ENCODE measurements around the gene TRIM46. TPM values are rescaled to one million over a fixed set of nuclear protein-coding genes. Genes with fewer than 3 reads are reported as not detected.

Gene TRIM46
- total RNA-seq, 1 experiment from 2014 or later, result 3.8 TPM

DNA sequence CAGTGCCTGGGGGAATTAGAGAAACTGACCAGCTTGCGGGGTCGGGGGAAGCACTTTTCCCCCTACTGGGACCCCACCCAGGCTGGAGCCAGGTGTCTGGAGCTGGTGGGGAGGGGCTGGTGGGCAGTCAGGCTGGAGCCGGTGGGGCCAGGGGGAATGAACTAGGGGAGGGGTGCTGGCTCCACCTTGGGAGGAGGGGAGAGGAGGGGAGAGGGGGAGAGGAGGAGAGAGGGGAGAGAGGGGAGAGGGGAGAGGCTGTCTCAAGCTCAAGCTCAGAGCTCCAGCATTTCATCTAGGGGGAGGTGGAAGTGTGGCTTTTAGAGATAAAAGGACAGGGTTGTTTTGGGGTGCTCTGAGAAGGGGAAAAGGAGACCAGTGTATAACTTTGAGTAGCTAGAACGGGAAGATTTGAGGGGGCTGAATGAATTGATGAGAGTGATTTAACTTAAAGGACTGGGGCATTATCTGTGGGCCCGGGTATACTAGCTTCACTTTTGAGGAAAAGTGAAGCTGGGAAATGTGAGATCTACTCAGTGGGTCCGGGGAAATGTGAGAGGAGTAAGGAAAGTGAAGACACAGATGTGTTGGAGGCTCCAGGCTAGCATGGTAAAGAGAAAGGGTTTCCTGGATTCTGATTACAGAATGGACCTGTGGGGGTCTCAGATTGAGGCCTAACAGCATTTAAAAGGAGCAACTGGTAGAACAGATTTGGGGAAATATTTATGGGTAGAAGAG, 43.2 kb upstream of the TRIM46 start:
- no peak for DNase-seq (ENCODE audit: low read depth, low spot score)
- no peak for ATAC-seq
- intact Hi-C loops (cut with micrococcal nuclease; ENCODE audit: unreplicated experiment), result no loop called here
- Histone ChIP-seq H3K9me3 (ENCODE audit: control insufficient read depth, insufficient read depth, low read depth, low read length) (no peaks in the 10 kb centered on the region), H3K27ac (ENCODE audit: low read length) (peak overlapping the region; percentile 92), H3K27me3 (ENCODE audit: control insufficient read depth, insufficient read depth, low read length) (no peaks in the 10 kb centered on the region), H3K36me3 (ENCODE audit: control insufficient read depth, insufficient read depth, low read length) (peaks cover 3% of the 10 kb centered on the region; the same call in 1 of the 2 replicates), H3K4me3 (ENCODE audit: low read depth in 2 of 2, low read length in 2 of 2) (peak overlapping the region; percentile 64 to 65), H3K4me1 (ENCODE audit: control insufficient read depth, insufficient read depth, low read length) (peaks cover 57% of the 10 kb centered on the region)
- TSS peak; percentile 65 for BruUV-seq (replicated peaks)
- ChIA-PET CTCF (no interaction called here), POLR2A (interaction anchor here (0.8 kb wide), 1 partner anchor 62 kb away, joined by 5 read pairs; no protein-coding TSS in a partner anchor)
- TF ChIP-seq POLR2AphosphoS5 (IDR thresholded peaks at IDR 0.05; ENCODE audit: low read depth, low read length) (no peak), TCF7L2 (IDR thresholded peaks at IDR 0.05; ENCODE audit: low read depth, low read length) (no peak), SIN3A (IDR thresholded peaks at IDR 0.05; ENCODE audit: borderline replicate concordance, insufficient read depth, low read depth, low read length) (no peak)
- TF ChIP-seq, protein P1, sequence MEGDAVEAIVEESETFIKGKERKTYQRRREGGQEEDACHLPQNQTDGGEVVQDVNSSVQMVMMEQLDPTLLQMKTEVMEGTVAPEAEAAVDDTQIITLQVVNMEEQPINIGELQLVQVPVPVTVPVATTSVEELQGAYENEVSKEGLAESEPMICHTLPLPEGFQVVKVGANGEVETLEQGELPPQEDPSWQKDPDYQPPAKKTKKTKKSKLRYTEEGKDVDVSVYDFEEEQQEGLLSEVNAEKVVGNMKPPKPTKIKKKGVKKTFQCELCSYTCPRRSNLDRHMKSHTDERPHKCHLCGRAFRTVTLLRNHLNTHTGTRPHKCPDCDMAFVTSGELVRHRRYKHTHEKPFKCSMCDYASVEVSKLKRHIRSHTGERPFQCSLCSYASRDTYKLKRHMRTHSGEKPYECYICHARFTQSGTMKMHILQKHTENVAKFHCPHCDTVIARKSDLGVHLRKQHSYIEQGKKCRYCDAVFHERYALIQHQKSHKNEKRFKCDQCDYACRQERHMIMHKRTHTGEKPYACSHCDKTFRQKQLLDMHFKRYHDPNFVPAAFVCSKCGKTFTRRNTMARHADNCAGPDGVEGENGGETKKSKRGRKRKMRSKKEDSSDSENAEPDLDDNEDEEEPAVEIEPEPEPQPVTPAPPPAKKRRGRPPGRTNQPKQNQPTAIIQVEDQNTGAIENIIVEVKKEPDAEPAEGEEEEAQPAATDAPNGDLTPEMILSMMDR (IDR thresholded peaks at IDR 0.05), result no peak
- TF ChIP-seq, protein P2, sequence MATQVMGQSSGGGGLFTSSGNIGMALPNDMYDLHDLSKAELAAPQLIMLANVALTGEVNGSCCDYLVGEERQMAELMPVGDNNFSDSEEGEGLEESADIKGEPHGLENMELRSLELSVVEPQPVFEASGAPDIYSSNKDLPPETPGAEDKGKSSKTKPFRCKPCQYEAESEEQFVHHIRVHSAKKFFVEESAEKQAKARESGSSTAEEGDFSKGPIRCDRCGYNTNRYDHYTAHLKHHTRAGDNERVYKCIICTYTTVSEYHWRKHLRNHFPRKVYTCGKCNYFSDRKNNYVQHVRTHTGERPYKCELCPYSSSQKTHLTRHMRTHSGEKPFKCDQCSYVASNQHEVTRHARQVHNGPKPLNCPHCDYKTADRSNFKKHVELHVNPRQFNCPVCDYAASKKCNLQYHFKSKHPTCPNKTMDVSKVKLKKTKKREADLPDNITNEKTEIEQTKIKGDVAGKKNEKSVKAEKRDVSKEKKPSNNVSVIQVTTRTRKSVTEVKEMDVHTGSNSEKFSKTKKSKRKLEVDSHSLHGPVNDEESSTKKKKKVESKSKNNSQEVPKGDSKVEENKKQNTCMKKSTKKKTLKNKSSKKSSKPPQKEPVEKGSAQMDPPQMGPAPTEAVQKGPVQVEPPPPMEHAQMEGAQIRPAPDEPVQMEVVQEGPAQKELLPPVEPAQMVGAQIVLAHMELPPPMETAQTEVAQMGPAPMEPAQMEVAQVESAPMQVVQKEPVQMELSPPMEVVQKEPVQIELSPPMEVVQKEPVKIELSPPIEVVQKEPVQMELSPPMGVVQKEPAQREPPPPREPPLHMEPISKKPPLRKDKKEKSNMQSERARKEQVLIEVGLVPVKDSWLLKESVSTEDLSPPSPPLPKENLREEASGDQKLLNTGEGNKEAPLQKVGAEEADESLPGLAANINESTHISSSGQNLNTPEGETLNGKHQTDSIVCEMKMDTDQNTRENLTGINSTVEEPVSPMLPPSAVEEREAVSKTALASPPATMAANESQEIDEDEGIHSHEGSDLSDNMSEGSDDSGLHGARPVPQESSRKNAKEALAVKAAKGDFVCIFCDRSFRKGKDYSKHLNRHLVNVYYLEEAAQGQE (IDR thresholded peaks at IDR 0.05; ENCODE audit: insufficient read depth in 1 of 2, low read depth in 2 of 2, low read length in 1 of 2), result no peak
- in situ Hi-C loops (cut with HindIII; ENCODE audit: low pct_unique_long_range_greater_than_20kb, low sequenced_read_pairs), result no loop called here

DNA sequence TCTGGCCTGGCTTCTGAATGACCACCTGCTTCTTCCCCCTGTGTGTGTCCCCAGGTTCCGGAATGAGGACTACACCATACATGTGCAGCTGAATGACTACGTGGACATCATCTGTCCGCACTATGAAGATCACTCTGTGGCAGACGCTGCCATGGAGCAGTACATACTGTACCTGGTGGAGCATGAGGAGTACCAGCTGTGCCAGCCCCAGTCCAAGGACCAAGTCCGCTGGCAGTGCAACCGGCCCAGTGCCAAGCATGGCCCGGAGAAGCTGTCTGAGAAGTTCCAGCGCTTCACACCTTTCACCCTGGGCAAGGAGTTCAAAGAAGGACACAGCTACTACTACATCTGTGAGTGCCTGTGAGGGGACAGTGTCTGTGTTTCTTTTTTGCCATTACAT, 42.4 kb upstream of the TRIM46 start:
- Histone ChIP-seq H3K36me3 (ENCODE audit: control insufficient read depth, insufficient read depth, low read length) (peaks cover 3% of the 10 kb centered on the region; the same call in 1 of the 2 replicates), H3K27ac (ENCODE audit: low read length) (no peak overlapping the region), H3K9me3 (ENCODE audit: control insufficient read depth, insufficient read depth, low read depth, low read length) (no peaks in the 10 kb centered on the region), H3K4me1 (ENCODE audit: control insufficient read depth, insufficient read depth, low read length) (peaks cover 49% of the 10 kb centered on the region), H3K4me3 (ENCODE audit: low read depth in 2 of 2, low read length in 2 of 2) (no peak overlapping the region), H3K27me3 (ENCODE audit: control insufficient read depth, insufficient read depth, low read length) (no peaks in the 10 kb centered on the region)
- no peak for DNase-seq (ENCODE audit: low read depth, low spot score)
- POLR2A ChIA-PET, result interaction anchor here (1.1 kb wide), 1 partner anchor 36 kb away, joined by 3 read pairs; no protein-coding TSS in a partner anchor
- CTCF ChIA-PET, result interaction anchor here (0.5 kb wide), 1 partner anchor 291 kb away, joined by 6 read pairs; no protein-coding TSS in a partner anchor
- intact Hi-C loops (cut with micrococcal nuclease; ENCODE audit: unreplicated experiment) (no loop called here), in situ Hi-C loops (cut with HindIII; ENCODE audit: low pct_unique_long_range_greater_than_20kb, low sequenced_read_pairs) (no loop called here)
- ATAC-seq, result no peak
- TF ChIP-seq, protein P1 (IDR thresholded peaks at IDR 0.05), result no peak
- TF ChIP-seq POLR2AphosphoS5 (IDR thresholded peaks at IDR 0.05; ENCODE audit: low read depth, low read length) (no peak), TCF7L2 (IDR thresholded peaks at IDR 0.05; ENCODE audit: low read depth, low read length) (no peak), SIN3A (IDR thresholded peaks at IDR 0.05; ENCODE audit: borderline replicate concordance, insufficient read depth, low read depth, low read length) (no peak)
- TF ChIP-seq, protein P2 (IDR thresholded peaks at IDR 0.05; ENCODE audit: insufficient read depth in 1 of 2, low read depth in 2 of 2, low read length in 1 of 2), result no peak
- BruUV-seq (replicated peaks), result no TSS peak

Measured in Panc1 (cell line).